GM12874 (cell line): ENCODE results near the gene TMEM192.
A peak's percentile ranks its signal among the peaks of the same experiment; 100 is the strongest.

ENCODE experiments used
- CTCF ChIP-seq: IDR thresholded peaks from 2 replicates; pipeline ENCODE4 v1.5.1; 2011; ENCODE audit warnings: low read depth, mild to moderate bottlenecking, control low read depth, low read length, moderate library complexity; ENCODE audit not compliant: insufficient read depth

TMEM192 gene

GRCh38 chr4:165112368-165113121, at the start of gene TMEM192:
Gene TMEM192, minus strand, starts transcription at chr4:165112860. Its CDS starts 87 bp downstream, at chr4:165112773.
- peak; percentile 66 for TF ChIP-seq CTCF

- TF ChIP-seq CTCF: no peak
Measured at GRCh38 chr4:165158762-165159161, 46.1 kb upstream of the TMEM192 start.

- no peak for TF ChIP-seq CTCF
Measured at GRCh38 chr4:165156906-165157305, 44.2 kb upstream of the TMEM192 start.

GRCh38 chr4:165154482-165154881, 41.8 kb upstream of the TMEM192 start:
- no peak for TF ChIP-seq CTCF

GRCh38 chr4:165152527-165152926, 39.9 kb upstream of the TMEM192 start:
- no peak for TF ChIP-seq CTCF

- TF ChIP-seq CTCF: no peak
Measured at GRCh38 chr4:165151734-165152133, 39.1 kb upstream of the TMEM192 start.

GRCh38 chr4:165150545-165150944, 37.9 kb upstream of the TMEM192 start:
- no peak for TF ChIP-seq CTCF
